Regular cardiac myocyte (primary cell): ENCODE results near the gene PRRG4. TPM values are rescaled to one million over a fixed set of nuclear protein-coding genes. Genes with fewer than 3 reads are reported as not detected.

Experiments used
- total RNA-seq: library from RNA; depleted of rRNA; stranded (reverse); fragments of >200 nt; gene quantifications from 2 replicates; pipeline ENCODE4 v1.2.3, GENCODE V29; 2014

Gene PRRG4
- under 0.01 TPM in 2 replicates for total RNA-seq

GRCh38 chr11:32829680-32830412 lies at the start of gene PRRG4:
Gene PRRG4 (plus strand): TSS chr11:32829927. CDS start chr11:32830530, 603 bp downstream.

GRCh38 chr11:32794439-32794838 lies 35.3 kb upstream of the PRRG4 start, which contains the start of gene CCDC73:
Gene CCDC73 (minus strand): TSS chr11:32794662. CDS start chr11:32760243, 34,419 bp downstream.

GRCh38 chr11:32892355-32893092 lies 62.8 kb downstream of the PRRG4 start, which contains the start of gene QSER1:
Gene QSER1 (plus strand): TSS chr11:32892811. CDS start chr11:32893126, 315 bp downstream.

Other genes starting within 250 kb of the PRRG4 start
- gene EIF3M, start 246.1 kb upstream of the PRRG4 start, total RNA-seq, result 653 and 668 TPM in 2 replicates
- not detected in 2 replicates for gene CCDC73, start 35.3 kb upstream of the PRRG4 start, total RNA-seq
- gene QSER1, start 62.9 kb downstream of the PRRG4 start, total RNA-seq, result 15.2 and 16.7 TPM in 2 replicates
- gene DEPDC7, start 186.0 kb downstream of the PRRG4 start, total RNA-seq, result 5.1 and 5.8 TPM in 2 replicates
- 24.8 and 27.0 TPM in 2 replicates for gene TCP11L1, start 209.6 kb downstream of the PRRG4 start, total RNA-seq